ENCODE data around the gene SLC12A5.
A peak's percentile ranks its signal among the peaks of the same experiment; 100 is the strongest.
"Not testable (repeated sequence)": the region's sequence is repeated elsewhere in the genome, so short reads cannot be mapped to it uniquely, and the experiment has no call there.

SLC12A5 gene

DNA sequence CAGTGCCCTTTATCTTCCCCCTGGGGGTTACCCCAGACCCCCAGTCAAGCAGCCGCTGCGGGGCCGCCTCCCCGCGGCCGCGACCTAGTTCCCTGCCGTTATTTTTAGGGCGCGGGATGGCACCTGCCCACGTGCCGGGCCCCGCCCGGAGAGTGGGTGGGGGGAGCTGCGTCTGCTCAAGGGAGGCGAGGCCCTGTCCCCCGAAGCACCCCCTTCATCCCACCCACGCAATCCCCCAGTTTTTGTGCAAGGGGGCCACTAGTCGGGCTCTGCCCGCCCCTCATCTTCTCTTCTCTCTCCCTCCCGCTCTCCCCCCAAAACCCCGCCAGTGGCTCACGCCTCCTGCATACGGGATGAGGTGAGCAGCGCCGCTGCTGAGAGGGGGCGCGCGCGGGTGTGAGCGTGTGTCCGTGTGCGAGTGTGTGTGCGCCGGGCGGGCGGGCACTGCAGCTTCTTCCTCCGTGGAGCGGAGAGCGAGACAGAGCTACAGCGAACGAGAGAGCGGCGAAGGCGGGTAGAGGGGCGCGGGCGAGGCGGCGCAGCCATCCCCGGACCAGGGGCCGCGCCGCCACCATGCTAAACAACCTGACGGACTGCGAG is at the start of gene SLC12A5:
Gene SLC12A5, plus strand, starts transcription at position 444 of the 600 bp plus-strand sequence. Its CDS starts 130 bp downstream, at position 574.
- no peak for DNase-seq (ENCODE audit: low read depth)
- no peak for TF ChIP-seq CTCF (IDR thresholded peaks at IDR 0.05; ENCODE audit: low read length, missing control alignments)
- no peak within 1 kb of the TSS for H3K4me3 ChIP-seq (replicated peaks; ENCODE audit: low read depth, low read length)

DNA sequence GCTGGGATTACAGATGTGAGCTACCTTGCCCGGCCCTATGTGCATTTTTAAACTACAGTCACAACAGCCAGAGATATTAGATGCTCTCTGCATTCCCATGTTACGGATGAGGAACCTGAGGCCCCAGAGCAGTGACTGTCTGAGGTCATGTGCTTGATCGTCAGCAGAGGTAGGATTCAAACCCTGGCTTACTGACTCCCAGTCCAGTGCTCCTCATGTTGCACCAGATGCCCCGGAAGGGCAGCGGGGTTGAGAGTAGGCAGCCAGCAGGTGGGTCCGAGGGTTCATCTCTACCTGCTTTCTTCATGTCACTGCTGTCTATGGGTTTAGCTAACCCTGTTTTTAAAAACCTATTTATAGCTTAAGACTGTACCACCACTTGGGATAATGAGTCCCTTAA is 47.8 kb upstream of the SLC12A5 start:
- no peak overlapping the region for H3K4me3 ChIP-seq (replicated peaks; ENCODE audit: low read depth, low read length)
- no peak for DNase-seq (ENCODE audit: low read depth)
- no peak for TF ChIP-seq CTCF (IDR thresholded peaks at IDR 0.05; ENCODE audit: low read length, missing control alignments)

GRCh38 chr20:45983279-45983743 is 45.7 kb upstream of the SLC12A5 start:
- DNase-seq (ENCODE audit: low read depth), result no peak
- TF ChIP-seq CTCF (IDR thresholded peaks at IDR 0.05; ENCODE audit: low read length, missing control alignments), result no peak
- no peak overlapping the region for H3K4me3 ChIP-seq (replicated peaks; ENCODE audit: low read depth, low read length)

DNA sequence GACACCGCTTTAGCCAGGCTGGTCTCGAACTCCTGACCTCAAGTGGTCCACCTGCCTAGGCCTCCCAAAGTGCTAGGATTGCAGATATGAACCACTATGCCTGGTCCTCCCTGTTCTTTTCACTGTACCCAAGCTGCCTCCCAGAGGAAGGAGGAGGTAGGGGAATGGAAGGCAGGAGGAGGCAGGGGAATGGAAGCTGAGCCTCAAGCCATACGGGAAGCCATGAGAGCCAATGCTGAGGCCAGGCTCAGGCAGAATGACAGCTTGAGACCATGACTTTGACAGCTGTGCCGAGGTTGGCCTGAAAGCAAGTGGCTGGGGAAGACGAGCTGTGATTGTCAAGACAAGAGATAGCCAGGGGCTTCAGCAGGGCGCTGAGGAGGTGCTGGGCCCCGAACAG is 43.4 kb upstream of the SLC12A5 start:
- DNase-seq (ENCODE audit: low read depth), result peak; percentile 21
- no peak overlapping the region for H3K4me3 ChIP-seq (replicated peaks; ENCODE audit: low read depth, low read length)
- TF ChIP-seq CTCF (IDR thresholded peaks at IDR 0.05; ENCODE audit: low read length, missing control alignments), result peak; percentile 14

GRCh38 chr20:45987108-45987780 is 41.8 kb upstream of the SLC12A5 start:
- DNase-seq (ENCODE audit: low read depth), result peak; percentile 68
- TF ChIP-seq CTCF (IDR thresholded peaks at IDR 0.05; ENCODE audit: low read length, missing control alignments), result peak; percentile 95
- H3K4me3 ChIP-seq (replicated peaks; ENCODE audit: low read depth, low read length), result no peak overlapping the region

DNA sequence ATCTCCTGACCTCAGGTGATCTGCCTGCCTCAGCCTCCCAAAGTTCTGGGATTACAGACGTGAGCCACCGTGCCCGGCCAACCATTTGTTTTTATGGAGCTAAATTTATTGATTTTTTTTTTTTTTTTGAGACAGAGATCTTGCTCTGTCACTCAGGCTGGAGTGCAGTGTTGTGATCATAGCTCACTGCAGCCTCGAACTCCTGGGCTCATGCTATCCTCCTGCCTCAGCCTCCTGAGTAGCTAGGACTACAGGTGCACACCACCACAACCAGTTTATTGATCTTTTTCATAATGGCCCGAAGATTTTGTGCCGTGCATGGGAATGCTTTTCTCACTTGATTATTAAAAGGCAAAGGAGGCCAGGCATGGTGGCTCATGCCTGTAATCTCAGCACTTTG is 40.2 kb upstream of the SLC12A5 start:
- not testable (repeated sequence) for H3K4me3 ChIP-seq (replicated peaks; ENCODE audit: low read depth, low read length); DNase-seq (ENCODE audit: low read depth)

DNA sequence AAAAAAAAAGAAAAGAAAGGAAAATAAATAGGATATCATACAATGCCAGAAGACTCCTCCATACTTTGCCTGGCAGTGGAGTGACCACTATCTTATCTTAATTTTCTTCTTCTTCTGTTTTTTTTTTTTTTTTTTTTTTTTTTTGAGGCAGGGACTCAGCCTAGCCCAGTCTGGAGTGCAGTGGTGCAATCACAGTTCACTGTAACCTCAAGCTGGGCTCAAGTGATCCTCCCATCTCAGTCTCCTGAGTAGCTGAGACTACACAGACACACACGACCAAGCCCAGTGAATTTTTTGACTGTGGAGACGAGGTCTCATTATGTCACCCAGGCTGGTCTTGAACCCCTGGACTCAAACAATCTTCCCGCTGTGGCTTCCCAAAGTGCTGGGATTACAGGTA is 37.4 kb upstream of the SLC12A5 start:
- no peak for TF ChIP-seq CTCF (IDR thresholded peaks at IDR 0.05; ENCODE audit: low read length, missing control alignments)
- no peak for DNase-seq (ENCODE audit: low read depth)
- no peak overlapping the region for H3K4me3 ChIP-seq (replicated peaks; ENCODE audit: low read depth, low read length)
